Measurements from ENCODE around the gene KDM4B. TPM values are rescaled to one million over a fixed set of nuclear protein-coding genes. Genes with fewer than 3 reads are reported as not detected.

Gene KDM4B
- total and polyA plus RNA-seq, 9 of the 15 experiments (the other 6 are each of a cell fraction or from before 2014, with no cell fraction given): 0.21 to 29.9 (median 7.3) TPM

DNA sequence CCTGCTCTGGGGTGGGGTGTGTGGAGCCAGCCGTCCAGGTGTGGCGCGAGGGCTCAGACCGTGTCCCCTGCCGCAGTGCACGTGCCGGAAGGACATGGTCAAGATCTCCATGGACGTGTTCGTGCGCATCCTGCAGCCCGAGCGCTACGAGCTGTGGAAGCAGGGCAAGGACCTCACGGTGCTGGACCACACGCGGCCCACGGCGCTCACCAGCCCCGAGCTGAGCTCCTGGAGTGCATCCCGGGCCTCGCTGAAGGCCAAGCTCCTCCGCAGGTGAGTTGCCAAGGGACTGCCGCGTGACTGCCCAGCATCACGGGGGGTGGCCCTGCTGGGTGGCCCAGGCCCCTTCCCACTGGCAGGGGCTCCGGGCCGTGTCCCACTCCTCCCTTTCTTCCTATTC is 141.6 kb downstream of the KDM4B start:
- intact Hi-C loops (cut with micrococcal nuclease): no loop called here
- Histone ChIP-seq H3K9me1 (ENCODE audit: control insufficient read depth, insufficient read depth, low read length) (no peaks in the 10 kb centered on the region), H3K36me3 (ENCODE audit: control insufficient read depth, insufficient read depth, low read length) (peaks cover 23% of the 10 kb centered on the region; the same call in 1 of the 3 replicates), H4K20me1 (replicated peaks; ENCODE audit: control insufficient read depth, insufficient read depth, low read length) (0 out of 2 replicates have a peak, but pooled peaks cover 3% of the 10 kb centered on the region), H3K27me3 (ENCODE audit: control insufficient read depth in 2 of 2, insufficient read depth in 2 of 2, low read length in 2 of 2) (no peaks in the 10 kb centered on the region), H3K4me2 (ENCODE audit: insufficient read depth, low read length) (no peak overlapping the region), H2AFZ (ENCODE audit: low read depth, low read length) (no peak overlapping the region), H3K27ac (ENCODE audit: extremely low read depth, low read depth, low read length) (no peak overlapping the region), H3K9ac (ENCODE audit: insufficient read depth in 1 of 2, low read depth in 2 of 2, low read length in 2 of 2) (no peak overlapping the region), H3K4me1 (replicated peaks in 1 of 2; ENCODE audit: control insufficient read depth in 2 of 2, insufficient read depth in 2 of 2, low read length in 2 of 2) (peaks cover 0 to 26% of the 10 kb centered on the region in 2 experiments; a peak in 2 of 5 replicates), H3K79me2 (ENCODE audit: control insufficient read depth, insufficient read depth, low read length) (no peaks in the 10 kb centered on the region), H3K9me3 (replicated peaks; ENCODE audit: control insufficient read depth, insufficient read depth, low read depth, low read length) (no peaks in the 10 kb centered on the region), H3K4me3 (no peak overlapping the region)
- BruUV-seq (replicated peaks): no TSS peak
- no peak for ATAC-seq
- WGBS (ENCODE audit: insufficient coverage, low coverage, missing lambda C conversion rate): 92% methylated on average over 18 of the region's 27 CpGs
- in situ Hi-C loops (cut with MboI): no loop called here
- TF ChIP-seq HNRNPK (IDR thresholded peaks at IDR 0.05; ENCODE audit: low read depth, low read length, poor library complexity, severe bottlenecking) (no peak), ZBTB33 (CRISPR knock-in tag; IDR thresholded peaks at IDR 0.05) (peak; percentile 65; the same call in 1 of the 2 replicates), KLF10 (CRISPR knock-in tag; IDR thresholded peaks at IDR 0.05) (no peak), SMARCA4 (IDR thresholded peaks at IDR 0.05) (no peak), ZBTB1 (CRISPR knock-in tag; IDR thresholded peaks at IDR 0.05; ENCODE audit: borderline replicate concordance, low read depth) (no peak)
- TF ChIP-seq, protein P1, sequence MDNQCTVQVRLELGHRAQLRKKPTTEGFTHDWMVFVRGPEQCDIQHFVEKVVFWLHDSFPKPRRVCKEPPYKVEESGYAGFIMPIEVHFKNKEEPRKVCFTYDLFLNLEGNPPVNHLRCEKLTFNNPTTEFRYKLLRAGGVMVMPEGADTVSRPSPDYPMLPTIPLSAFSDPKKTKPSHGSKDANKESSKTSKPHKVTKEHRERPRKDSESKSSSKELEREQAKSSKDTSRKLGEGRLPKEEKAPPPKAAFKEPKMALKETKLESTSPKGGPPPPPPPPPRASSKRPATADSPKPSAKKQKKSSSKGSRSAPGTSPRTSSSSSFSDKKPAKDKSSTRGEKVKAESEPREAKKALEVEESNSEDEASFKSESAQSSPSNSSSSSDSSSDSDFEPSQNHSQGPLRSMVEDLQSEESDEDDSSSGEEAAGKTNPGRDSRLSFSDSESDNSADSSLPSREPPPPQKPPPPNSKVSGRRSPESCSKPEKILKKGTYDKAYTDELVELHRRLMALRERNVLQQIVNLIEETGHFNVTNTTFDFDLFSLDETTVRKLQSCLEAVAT (IDR thresholded peaks at IDR 0.05): no peak
- no peak for FAIRE-seq
- CTCF ChIA-PET (ENCODE audit: low intra/inter-chr PET ratio): no interaction called here
- POLR2A ChIA-PET: interaction anchor here (0.8 to 1.5 kb wide), 2 partner anchors 16 to 385 kb away, joined by 3 read pairs; no protein-coding TSS in a partner anchor
- no peak for DNase-seq (ENCODE audit: extremely low read depth in 1 of 4, low spot score in 3 of 4)
